Keratinocyte (primary cell): ENCODE data around the gene C1orf50. TPM values are rescaled to one million over a fixed set of nuclear protein-coding genes. Genes with fewer than 3 reads are reported as not detected.
A peak's percentile ranks its signal among the peaks of the same experiment; 100 is the strongest.

Source experiments
- DNase-seq: peaks from one replicate; pipeline ENCODE4 v3.0.0-alpha.2; 2011; ENCODE audit warnings: low read depth, missing footprints, low spot score
- FAIRE-seq: peaks from 2 replicates; lab custom pipeline; 2011; peaks lifted over from hg19 to GRCh38; lab: Jason Lieb, UNC
- H2AFZ ChIP-seq: 2 replicates; pipeline ENCODE4 v1.6.0; 2012; ENCODE audit warnings: low read length, control low read depth, inconsistent platforms; ENCODE audit not compliant: control insufficient read depth
- H3K27ac ChIP-seq: 2 replicates; pipeline ENCODE4 v1.5.1; 2011; ENCODE audit warnings: low read length; ENCODE audit not compliant: control insufficient read depth, insufficient read depth
- H3K27me3 ChIP-seq: 3 replicates; pipeline ENCODE4 v1.6.0; 2011; ENCODE audit warnings: low read length; ENCODE audit not compliant: control insufficient read depth, insufficient read depth; ENCODE audit errors: extremely low read depth
- H3K36me3 ChIP-seq, 2 experiments: 2 replicates in 1 of 2; 3 replicates in 1 of 2; pipeline ENCODE4 v1.5.1; 2011; ENCODE audit warnings: low read length in 2 of 2, mild to moderate bottlenecking in 1 of 2; ENCODE audit not compliant: control insufficient read depth in 2 of 2, insufficient read depth in 2 of 2; ENCODE audit errors: extremely low read depth in 1 of 2
- H3K4me1 ChIP-seq: 3 replicates; pipeline ENCODE4 v1.5.1; 2011; ENCODE audit warnings: low read length; ENCODE audit not compliant: control insufficient read depth, insufficient read depth; ENCODE audit errors: extremely low read depth
- H3K4me2 ChIP-seq: 3 replicates; pipeline ENCODE4 v1.6.0; 2011; ENCODE audit warnings: low read depth, low read length; ENCODE audit not compliant: control insufficient read depth, insufficient read depth; ENCODE audit errors: extremely low read depth
- H3K4me3 ChIP-seq, 3 experiments: fragments of 200-600 bp in 1 of 3; sonication (generic) in 1 of 3; 2 replicates in 2 of 3; 3 replicates in 1 of 3; pipeline ENCODE4 v1.5.1; 2011 to 2016; ENCODE audit warnings: low read length in 3 of 3, mild to moderate bottlenecking in 3 of 3, control low read depth in 2 of 3, inconsistent platforms in 1 of 3, low read depth in 1 of 3, mixed read lengths in 1 of 3, mixed run types in 1 of 3, moderate library complexity in 1 of 3; ENCODE audit not compliant: control insufficient read depth in 2 of 3, insufficient read depth in 2 of 3; ENCODE audit errors: extremely low read depth in 1 of 3
- H3K79me2 ChIP-seq: 2 replicates; pipeline ENCODE4 v1.6.0; 2012; ENCODE audit warnings: low read length; ENCODE audit not compliant: control insufficient read depth, insufficient read depth
- H3K9ac ChIP-seq: 3 replicates; pipeline ENCODE4 v1.6.0; 2011; ENCODE audit warnings: low read length; ENCODE audit not compliant: control insufficient read depth, insufficient read depth; ENCODE audit errors: extremely low read depth
- H3K9me1 ChIP-seq: 3 replicates; pipeline ENCODE4 v1.6.0; 2011; ENCODE audit warnings: low read length; ENCODE audit not compliant: control insufficient read depth, insufficient read depth; ENCODE audit errors: extremely low read depth
- H3K9me3 ChIP-seq: 2 replicates; pipeline ENCODE4 v1.5.1; 2012; ENCODE audit warnings: low read depth, low read length; ENCODE audit not compliant: control insufficient read depth
- H4K20me1 ChIP-seq: 3 replicates; pipeline ENCODE4 v1.6.0; 2011; ENCODE audit warnings: low read length; ENCODE audit not compliant: control insufficient read depth, insufficient read depth; ENCODE audit errors: extremely low read depth
- EZH2 ChIP-seq: IDR thresholded peaks from one replicate; pipeline ENCODE4 v1.6.1; 2012; ENCODE audit warnings: inconsistent platforms, mild to moderate bottlenecking, low read length, moderate library complexity
- dilution Hi-C: fragments of 300-500 bp; cut with MboI; formaldehyde crosslinking; loops from one replicate; pipeline ENCODE4 v1.7.0; 2020; ENCODE audit warnings: low sequenced_read_pairs; ENCODE audit not compliant: extremely low pct_ligation_motif_present
- polyA plus RNA-seq, 5 experiments: library from polyadenylated mRNA; depleted of rRNA in 3 of 5; stranded (reverse) in 3 of 5; stranded (forward) in 1 of 5; unstranded in 1 of 5; fragments of >200 nt; gene quantifications; 1 replicate in 1 of 5; 2 replicates in 3 of 5; 3 replicates in 1 of 5; pipeline versions ENCODE4 v1.2.1 to v1.2.3, GENCODE V29; 2011 to 2012; ENCODE audit warnings: missing spikeins in 2 of 5, low read depth in 1 of 5, low replicate concordance in 1 of 5
- TF ChIP-seq, protein P1 (sequence below), 3 experiments: IDR thresholded peaks in 1 of 3; conservative IDR thresholded peaks in 1 of 3; optimal IDR thresholded peaks in 1 of 3; 2 replicates in 2 of 3; 3 replicates in 1 of 3; pipeline versions ENCODE3 to v1.5.1; 2011; ENCODE audit warnings: low read length in 3 of 3, mild to moderate bottlenecking in 3 of 3, moderate library complexity in 2 of 3, control low read depth in 1 of 3, inconsistent platforms in 1 of 3; ENCODE audit not compliant: insufficient read depth in 2 of 3; ENCODE audit errors: extremely low read depth in 1 of 3

Gene C1orf50
- polyA plus RNA-seq, 1 donor (not counting 4 experiments of a cell fraction or from before 2014, with no cell fraction given): 9.6 TPM

DNA sequence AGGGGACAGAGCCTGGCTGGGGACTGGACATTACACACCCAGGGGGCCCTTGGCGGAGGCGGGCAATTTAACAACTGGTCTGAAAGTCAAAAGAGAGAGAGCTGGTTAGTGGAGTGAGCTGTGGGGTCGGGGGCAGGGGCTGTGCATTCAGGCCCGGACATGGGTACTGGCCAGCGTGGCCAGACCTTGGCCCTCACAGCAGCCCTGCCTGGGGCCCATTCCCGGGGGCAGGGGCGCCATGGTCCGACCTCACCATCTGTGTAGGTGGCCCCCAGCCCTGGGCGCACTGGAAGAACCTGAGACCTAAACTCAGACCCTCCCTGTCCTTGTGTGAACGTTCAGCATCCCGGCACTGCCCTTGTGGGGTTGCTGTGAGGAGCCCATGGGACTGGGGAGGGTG lies 32.0 kb upstream of the C1orf50 start:
- Histone ChIP-seq H3K27me3 (no peaks in the 10 kb centered on the region), H3K4me2 (peak overlapping the region; percentile 37), H3K4me1 (peaks cover 27% of the 10 kb centered on the region), H3K36me3 (no peaks in the 10 kb centered on the region), H3K9ac (no peak overlapping the region), H3K27ac (no peak overlapping the region), H3K4me3 (no peak overlapping the region), H4K20me1 (no peaks in the 10 kb centered on the region), H3K79me2 (no peaks in the 10 kb centered on the region), H2AFZ (peak overlapping the region; percentile 79), H3K9me3 (no peaks in the 10 kb centered on the region), H3K9me1 (no peaks in the 10 kb centered on the region)
- DNase-seq (no peak), FAIRE-seq (no peak)
- dilution Hi-C loops: no loop called here
- TF ChIP-seq, protein P1, sequence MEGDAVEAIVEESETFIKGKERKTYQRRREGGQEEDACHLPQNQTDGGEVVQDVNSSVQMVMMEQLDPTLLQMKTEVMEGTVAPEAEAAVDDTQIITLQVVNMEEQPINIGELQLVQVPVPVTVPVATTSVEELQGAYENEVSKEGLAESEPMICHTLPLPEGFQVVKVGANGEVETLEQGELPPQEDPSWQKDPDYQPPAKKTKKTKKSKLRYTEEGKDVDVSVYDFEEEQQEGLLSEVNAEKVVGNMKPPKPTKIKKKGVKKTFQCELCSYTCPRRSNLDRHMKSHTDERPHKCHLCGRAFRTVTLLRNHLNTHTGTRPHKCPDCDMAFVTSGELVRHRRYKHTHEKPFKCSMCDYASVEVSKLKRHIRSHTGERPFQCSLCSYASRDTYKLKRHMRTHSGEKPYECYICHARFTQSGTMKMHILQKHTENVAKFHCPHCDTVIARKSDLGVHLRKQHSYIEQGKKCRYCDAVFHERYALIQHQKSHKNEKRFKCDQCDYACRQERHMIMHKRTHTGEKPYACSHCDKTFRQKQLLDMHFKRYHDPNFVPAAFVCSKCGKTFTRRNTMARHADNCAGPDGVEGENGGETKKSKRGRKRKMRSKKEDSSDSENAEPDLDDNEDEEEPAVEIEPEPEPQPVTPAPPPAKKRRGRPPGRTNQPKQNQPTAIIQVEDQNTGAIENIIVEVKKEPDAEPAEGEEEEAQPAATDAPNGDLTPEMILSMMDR (optimal IDR thresholded peaks at IDR 0.05 in 1 of 3, IDR thresholded peaks at IDR 0.05 in 1 of 3, conservative IDR thresholded peaks at IDR 0.05 in 1 of 3; ENCODE audit: extremely low read depth in 1 of 3, insufficient read depth in 2 of 3, low read length in 3 of 3): no peak
- no peak for TF ChIP-seq EZH2

DNA sequence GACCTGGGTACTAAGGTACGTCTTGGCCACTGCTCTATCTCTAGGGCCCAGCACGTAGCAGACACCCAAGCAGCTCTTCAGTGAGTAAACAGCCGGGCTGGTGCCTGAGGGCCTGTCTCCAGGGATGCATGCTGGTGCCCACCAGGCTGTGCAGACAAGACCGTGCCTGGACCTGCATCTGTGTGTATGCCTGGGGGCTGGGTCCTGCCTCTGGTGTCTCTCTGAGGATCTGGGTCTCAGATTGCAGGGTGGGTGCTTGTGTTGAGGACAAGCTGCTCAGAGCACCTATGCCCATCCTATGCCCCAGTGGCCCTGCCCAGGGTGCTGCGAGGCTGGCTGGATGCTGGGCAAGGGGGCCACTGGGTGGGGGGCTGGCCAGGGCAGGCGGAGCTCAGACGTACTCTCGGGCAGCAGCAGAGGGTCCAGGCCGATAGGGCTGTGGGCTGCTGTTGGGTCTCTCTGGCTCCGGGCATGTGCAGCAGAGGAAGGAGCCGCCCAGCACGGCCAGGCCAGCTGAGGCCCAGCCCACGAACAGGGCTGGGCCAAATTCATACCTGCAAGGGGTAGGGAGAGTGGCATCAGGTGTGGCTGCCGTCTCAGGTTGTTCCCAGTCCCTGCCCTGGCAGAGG lies 31.5 kb upstream of the C1orf50 start:
- dilution Hi-C loops: no loop called here
- Histone ChIP-seq H3K4me3 (no peak overlapping the region), H3K9me3 (no peaks in the 10 kb centered on the region), H3K36me3 (no peaks in the 10 kb centered on the region), H3K9ac (no peak overlapping the region), H4K20me1 (no peaks in the 10 kb centered on the region), H3K27me3 (no peaks in the 10 kb centered on the region), H3K9me1 (no peaks in the 10 kb centered on the region), H2AFZ (peak overlapping the region; percentile 79), H3K79me2 (no peaks in the 10 kb centered on the region), H3K4me2 (peak overlapping the region; percentile 37), H3K27ac (no peak overlapping the region), H3K4me1 (peaks cover 27% of the 10 kb centered on the region)
- DNase-seq (peak; percentile 68), FAIRE-seq (peak; percentile 23)
- TF ChIP-seq, protein P1 (optimal IDR thresholded peaks at IDR 0.05 in 1 of 3, IDR thresholded peaks at IDR 0.05 in 1 of 3, conservative IDR thresholded peaks at IDR 0.05 in 1 of 3; ENCODE audit: extremely low read depth in 1 of 3, insufficient read depth in 2 of 3, low read length in 3 of 3): no peak
- no peak for TF ChIP-seq EZH2
